GM21786 (cell line): ENCODE measurements around the gene COMMD9.
A peak's percentile ranks its signal among the peaks of the same experiment; 100 is the strongest.
"Not testable (repeated sequence)": the region's sequence is repeated elsewhere in the genome, so short reads cannot be mapped to it uniquely, and the experiment has no call there.

Source experiments
- ATAC-seq: cut with Tn5 transposase; IDR thresholded peaks from one replicate; pipeline ENCODE4 v1.9.1; 2021; ENCODE audit not compliant: unreplicated experiment

The COMMD9 gene

DNA sequence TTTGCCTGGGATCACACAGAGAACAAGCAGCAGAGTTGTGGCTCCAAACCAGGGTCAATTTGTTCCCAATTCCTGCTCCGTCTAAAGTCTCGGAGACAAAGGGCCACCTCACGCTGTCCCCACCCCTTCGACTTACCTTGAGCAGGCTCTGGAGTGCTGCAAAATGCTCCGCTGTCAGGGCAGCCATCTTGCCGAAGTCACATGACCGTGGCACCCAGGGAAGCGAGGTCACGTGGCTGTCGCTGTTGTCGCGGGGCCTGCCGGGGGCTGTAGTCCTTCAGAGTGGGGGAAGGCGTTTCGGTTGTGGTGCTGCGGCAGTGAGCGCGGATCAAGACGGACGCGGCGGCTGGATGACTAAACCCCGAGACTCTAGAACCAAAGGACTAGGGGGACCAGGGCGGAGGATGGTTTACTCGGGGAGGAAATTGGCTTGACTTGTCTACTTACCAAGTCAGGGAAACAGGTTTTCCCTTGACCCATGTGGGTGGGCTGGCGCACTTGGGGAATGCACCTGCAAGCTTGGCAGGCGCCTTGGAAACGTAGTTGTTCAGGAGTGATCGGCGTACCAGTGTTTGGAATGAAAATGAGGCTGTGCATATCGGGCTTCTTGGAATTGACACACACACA, at the start of gene COMMD9:
TSS of gene COMMD9 (minus strand) at position 199 of the 627 bp plus-strand sequence. CDS start at position 187, 12 bp downstream.
- peak; percentile 99 for ATAC-seq

DNA sequence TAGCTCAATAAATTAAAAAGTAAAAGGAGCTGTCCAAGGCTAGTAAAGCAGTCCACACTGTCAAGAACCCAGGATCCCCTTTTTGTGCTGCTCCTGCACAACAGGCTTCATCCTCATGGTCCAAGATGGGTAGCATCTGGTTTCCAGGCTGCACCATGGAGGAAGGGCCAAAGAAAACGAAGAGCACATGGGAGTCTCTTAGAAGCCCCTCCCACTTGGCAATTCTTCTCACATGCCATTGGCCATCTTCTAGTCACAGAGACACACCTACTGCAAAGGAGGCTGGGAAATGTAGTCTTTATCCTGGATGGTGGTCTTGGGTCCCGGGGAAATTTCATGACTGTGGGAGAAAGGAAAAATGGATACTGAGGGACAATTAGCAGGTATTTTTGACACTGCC, 44.7 kb upstream of the COMMD9 start:
- no peak for ATAC-seq

DNA sequence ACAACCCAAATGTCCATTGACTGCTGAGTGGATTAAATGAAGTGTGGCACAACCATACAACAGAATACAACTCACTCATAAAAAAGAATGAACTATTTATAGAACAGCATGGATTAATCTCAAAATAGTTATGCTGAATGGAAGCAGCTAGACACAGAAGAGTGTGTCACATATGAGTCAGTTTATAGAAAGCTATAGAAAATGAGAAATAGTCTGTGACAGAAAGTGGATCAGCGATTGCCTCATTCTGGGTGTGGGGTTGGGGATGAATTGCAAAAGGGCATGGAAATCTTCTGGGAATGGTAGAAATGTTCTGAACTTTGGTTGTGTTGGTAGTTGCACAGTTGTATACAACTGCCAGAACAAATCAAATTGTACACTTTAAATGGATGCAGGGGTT, 44.2 kb upstream of the COMMD9 start:
- no peak for ATAC-seq

DNA sequence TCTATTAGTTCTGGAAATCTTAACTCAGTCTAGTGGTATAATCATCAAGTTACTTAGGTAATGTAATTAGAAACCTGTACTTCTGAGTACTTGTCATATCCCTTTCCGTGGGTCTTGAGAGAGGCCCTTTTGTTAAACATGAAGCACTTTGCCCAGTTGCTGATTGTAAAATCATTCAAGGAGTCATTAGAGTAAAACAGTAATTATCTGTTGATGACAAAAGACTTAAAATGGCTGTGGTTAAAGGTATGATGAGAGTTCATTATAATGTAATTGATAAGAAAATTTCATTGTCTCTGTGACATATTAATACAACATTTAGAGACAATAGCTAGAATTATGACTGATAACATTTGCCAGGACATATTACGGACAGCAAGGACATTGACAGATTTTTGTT, 41.2 kb upstream of the COMMD9 start:
- ATAC-seq = no peak

DNA sequence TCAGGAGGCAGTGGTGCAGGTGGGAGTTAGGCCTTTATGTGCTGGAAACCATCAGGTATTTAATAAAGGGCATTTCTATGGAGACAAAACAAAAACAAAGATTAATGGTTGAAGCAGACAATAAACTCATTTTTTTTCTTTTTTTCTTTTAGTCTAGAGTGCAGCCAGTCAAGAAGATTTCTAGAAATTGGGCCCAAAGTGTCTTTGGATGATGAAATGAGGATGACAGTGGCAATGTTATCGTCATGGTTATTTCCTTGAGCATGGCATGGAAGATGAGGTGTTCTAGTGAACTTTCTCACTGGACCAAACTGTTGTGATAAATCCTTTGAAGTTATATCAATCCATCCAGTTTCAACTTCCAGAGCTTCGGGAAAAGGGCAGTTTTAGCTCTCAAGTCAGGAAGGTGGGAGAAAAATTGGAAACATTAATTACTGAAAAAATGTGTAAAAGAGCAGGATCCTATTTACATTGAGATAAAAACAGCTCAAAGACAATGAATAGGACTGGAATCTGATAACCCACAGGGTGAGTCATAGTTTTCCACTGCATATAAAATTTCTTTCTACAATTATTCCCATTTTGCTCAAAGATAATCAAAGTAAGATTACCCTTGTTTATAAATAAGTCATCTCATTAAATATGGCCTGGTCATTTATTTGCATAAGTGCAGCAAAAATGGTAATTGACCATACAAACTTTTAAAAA, 39.9 kb upstream of the COMMD9 start:
- no peak for ATAC-seq

DNA sequence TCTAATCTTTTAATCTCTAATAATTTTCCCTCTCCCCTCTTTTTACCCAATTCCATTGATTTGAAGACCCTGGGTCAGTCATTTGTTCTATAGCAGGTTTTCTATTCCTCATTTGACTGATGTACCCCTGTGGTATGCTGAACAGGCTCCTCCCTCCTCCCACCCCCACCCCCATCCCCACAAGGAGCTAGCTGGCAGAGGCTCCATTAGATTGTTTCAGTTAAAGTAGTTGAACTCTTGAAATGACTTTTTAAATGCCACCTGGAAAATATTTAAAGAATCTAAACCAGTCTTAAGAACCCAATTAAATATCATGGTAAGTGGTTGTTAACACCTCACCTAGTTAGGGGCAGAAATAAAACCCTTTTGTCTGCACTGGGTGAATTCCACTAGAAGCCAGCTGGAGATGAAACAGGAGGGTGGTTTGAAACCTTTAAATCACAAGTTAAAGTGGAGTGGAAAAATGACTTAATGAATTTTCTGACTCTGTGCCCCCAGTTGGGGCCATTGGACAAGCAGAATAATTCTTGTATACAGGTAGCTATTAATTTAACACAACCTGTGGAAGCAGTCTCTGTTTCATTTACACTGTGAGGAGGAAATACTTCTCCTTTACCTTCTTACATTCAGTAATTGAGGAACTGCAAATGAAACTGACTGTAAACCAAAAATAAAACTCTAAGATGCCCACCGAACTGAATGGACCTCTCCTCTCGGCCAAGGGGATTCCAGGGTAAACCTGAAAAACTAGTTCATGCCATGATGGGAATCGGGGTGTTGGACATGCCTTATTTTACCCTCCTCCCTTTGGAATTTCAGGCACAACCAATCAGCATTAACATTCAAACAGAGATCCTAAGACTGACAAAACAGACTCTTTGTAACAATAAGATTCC, 37.5 kb upstream of the COMMD9 start:
- ATAC-seq = peak; percentile 83

- ATAC-seq = not testable (repeated sequence)
Observed at GRCh38 chr11:36325403-36325802, 36.2 kb upstream of the COMMD9 start.

DNA sequence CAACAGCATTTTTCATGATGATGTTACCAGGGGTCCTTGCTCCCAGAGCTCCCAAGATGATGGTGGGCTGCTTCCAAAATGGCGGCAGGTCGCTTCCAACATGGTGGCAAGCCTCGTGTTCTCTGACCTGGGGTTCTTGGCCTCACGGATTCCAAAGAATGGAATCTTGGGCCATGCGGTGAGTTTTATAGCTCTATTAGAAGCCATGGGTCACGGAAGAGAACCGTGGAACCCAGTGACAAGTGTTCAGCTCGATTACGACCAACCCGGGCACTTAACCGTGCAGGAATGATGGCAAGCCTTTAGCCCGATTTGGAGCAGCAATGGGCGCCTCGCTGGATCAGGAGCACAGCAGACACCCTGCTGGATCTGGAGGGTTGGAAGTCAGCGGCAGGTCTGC, 35.7 kb upstream of the COMMD9 start:
- ATAC-seq = not testable (repeated sequence)

DNA sequence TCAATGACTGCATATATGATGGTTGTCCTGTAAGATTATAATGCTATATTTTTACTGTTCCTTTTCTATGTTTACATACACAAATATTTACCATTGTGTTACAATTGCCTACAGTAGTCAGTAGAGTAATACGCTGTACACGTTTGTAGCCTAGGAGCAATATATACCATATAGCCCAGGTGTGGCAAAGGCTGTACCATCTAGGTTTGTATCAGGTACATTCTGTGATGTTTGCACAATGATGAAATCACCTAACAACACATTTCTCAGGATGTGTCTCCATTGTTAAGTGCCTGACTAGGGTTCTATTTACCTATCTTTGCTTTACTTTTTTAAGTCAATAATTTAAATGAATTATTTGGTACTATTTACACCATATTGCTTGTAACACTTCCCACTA, 28.8 kb upstream of the COMMD9 start:
- ATAC-seq = no peak

- no peak for ATAC-seq
Observed at GRCh38 chr11:36316049-36316448, 26.8 kb upstream of the COMMD9 start.

DNA sequence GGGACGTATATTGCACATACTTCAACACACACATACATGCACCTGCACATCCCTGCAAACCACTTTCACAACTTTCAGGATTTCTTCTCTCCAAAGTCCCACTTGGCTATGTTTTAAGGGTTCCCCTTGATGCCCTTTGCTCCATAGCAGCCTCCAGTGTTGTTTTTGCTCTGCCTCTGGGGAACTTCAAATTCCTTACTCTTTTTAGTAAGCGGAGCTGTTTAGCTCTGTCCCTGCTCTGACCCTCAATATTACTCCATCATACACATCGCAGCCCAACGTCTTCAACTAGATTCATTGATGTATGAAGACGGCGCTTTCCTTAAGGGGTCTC, 25.2 kb upstream of the COMMD9 start:
- ATAC-seq = no peak

DNA sequence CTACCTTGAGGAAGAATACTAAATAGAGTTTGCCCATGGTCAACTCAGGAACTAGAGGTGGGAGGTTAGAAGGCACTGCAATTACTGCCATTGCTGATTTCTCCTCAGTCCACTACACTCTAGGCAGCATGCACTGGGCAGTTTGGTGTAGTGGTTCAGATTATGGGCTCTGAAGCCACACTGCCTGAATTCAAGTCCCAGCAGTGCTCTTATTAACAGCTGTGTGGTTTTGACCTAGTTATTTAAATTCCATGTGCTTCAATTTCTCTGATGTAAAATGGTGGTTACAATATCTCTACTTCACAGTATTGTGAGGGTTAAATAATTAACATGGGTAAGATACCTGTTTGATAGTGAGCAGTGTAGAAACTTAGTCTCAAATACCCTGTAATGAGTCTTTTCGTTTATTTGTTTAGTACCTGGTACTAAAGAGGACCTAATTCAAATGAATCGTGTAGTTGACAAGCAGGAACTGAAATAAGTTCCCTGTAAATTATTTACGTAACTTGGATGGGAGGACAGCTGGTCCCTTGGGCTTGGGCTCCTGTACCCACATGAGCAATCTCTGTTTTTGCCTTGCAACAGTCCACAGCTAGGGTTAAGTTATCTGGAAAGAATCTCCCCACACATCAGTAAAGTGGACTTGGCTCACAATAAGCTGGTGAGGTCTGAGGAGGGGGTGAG, 24.7 kb upstream of the COMMD9 start:
- ATAC-seq = peak; percentile 73

DNA sequence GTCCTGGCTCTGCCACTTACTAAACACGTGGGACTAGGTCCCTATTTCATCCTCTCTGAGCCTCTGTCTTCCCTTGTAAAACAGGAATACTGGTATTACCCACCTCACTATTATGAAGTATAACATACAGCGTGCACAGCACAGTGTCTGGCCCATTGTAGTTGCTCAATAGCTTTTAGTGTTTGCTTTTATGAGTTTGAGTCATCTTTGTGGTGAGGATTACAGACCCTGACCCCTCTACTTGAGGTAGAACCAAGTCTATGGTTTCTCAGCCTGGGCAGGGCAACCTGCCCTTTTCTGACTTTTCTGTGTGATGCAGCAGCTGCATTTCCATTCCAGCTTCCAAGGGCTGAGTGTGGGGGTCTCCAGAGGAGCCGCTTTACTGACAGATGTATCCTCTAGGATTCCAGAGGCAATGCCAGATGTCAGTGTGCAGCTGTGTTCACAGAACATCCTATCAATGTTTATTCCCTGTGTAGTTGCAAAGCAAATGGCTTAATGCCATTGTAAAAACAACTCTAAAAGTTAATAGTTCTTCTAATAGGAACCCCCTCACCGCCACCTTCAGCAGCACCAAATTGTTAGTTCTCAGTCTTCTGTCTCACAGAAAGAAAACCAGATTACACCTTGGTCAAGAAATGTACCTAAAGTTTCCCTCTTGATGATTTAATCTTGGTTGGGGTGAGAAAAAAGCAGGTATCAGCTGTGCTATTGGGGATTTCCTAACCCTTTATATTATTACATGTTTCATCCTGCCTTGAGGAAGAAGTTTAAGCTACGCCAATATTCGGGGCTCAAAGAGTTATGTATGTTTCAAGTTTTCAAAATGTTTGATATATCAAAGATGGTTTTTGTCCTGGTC, 23.6 kb upstream of the COMMD9 start:
- ATAC-seq = no peak

DNA sequence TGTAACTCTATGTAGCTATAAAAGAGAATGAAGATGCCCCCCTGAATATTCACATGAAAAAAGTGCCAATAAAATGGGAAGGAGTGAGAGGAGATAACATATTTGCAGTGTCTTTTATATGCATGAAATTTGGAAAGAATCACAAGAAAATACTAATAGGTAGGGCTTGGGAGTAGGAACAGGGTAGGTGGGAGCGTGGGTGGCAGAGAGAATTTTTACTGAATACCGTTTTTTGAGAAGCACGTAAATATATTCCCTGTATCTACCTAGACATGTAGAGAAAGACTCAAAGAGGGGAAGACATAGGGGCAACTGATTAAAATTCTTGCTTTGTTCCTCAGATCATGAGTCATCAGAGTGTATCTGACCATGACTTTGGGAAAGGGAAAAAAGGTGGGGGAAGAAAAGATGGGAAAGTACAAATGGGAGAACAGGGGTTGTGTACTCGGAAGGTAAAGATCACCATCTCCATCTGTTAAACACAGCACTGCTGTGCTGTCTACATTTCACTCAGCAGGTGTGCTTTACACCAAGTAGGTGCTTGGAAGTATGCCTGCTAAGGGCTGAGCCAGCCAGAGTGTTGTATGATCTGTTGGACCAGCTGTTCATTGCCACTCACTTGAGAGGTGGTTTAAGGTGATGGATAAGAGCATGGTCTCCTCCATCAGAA, 22.8 kb upstream of the COMMD9 start:
- no peak for ATAC-seq

GRCh38 chr11:36309779-36310178, 20.6 kb upstream of the COMMD9 start:
- ATAC-seq = no peak

- ATAC-seq = no peak
Observed at GRCh38 chr11:36308577-36308976, 19.4 kb upstream of the COMMD9 start.

GRCh38 chr11:36306888-36307287, 17.7 kb upstream of the COMMD9 start:
- ATAC-seq = no peak

DNA sequence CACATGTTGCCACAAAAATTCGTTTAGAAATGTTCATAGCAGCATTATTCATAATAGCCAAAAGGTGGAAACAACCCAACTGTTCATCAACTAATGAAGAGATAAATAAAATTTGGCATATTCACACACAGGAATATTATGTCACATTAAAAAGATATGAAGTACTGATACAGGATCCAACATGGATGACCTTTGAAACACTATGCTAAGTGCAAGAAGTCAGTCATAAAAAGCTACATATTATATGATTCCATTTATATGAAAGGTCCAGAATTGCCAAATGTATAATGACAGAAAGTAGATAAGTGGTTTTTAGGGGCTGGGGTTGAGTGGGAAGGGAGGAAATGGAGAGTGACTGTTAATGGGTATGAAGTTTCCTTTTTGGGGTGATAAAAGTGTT, 15.8 kb upstream of the COMMD9 start:
- ATAC-seq = no peak

- no peak for ATAC-seq
Observed at GRCh38 chr11:36304351-36304750, 15.1 kb upstream of the COMMD9 start.

DNA sequence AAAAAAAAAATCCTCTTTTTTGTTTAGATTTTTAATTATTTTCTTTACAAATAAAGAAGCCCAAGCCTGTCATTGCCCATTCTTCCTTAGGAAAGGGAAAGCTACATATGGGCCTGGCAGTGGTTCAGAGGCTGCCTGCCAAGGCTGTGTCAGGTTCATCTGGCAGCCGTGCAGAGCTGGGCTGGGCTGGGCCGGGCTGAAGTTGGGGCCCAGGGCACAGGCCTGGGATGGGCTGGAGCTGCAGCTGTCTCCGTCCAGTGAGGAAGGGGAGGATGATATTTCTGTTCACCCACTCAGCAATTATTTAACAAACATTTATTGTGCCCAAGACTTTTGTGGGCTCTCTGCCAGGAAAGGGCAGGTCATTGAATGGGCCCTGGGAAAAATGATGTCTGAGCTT, 11.4 kb upstream of the COMMD9 start:
- ATAC-seq = no peak
